Mesenchymal stem cell (in vitro differentiated cells and primary cell): Measurements from ENCODE around the gene SHISA4.
A peak's percentile ranks its signal among the peaks of the same experiment; 100 is the strongest.

ENCODE experiments used
- DNase-seq: peaks from one replicate; pipeline ENCODE4 v3.0.0-alpha.2; 2013
- H2AFZ ChIP-seq: one replicate; pipeline ENCODE4 v1.6.1; 2013; ENCODE audit warnings: low read depth, mild to moderate bottlenecking, control low read depth, inconsistent platforms, low read length, moderate library complexity
- H2AK5ac ChIP-seq: 2 replicates; pipeline ENCODE4 v1.6.1; 2013; ENCODE audit warnings: low read length, moderate library complexity, mild to moderate bottlenecking, inconsistent platforms; ENCODE audit not compliant: severe bottlenecking
- H2BK120ac ChIP-seq: one replicate; pipeline ENCODE4 v1.6.1; 2013; ENCODE audit warnings: low read depth, mild to moderate bottlenecking, inconsistent platforms, low read length, moderate library complexity
- H2BK12ac ChIP-seq, 2 experiments: one replicate each; pipeline ENCODE4 v1.6.1; 2013; ENCODE audit warnings: inconsistent platforms in 2 of 2, low read length in 2 of 2, mild to moderate bottlenecking in 2 of 2, moderate library complexity in 2 of 2, control low read depth in 1 of 2
- H2BK15ac ChIP-seq: one replicate; pipeline ENCODE4 v1.6.1; 2013; ENCODE audit warnings: mild to moderate bottlenecking, low read depth, inconsistent platforms; ENCODE audit not compliant: poor library complexity, severe bottlenecking
- H2BK5ac ChIP-seq: 2 replicates; pipeline ENCODE4 v1.6.1; 2013; ENCODE audit warnings: low read depth, mild to moderate bottlenecking, low read length, control low read depth, inconsistent platforms; ENCODE audit not compliant: poor library complexity, severe bottlenecking
- H3K14ac ChIP-seq, 2 experiments: one replicate each; pipeline ENCODE4 v1.6.1; 2013; ENCODE audit warnings: inconsistent platforms in 2 of 2, low read length in 2 of 2, control low read depth in 1 of 2, mild to moderate bottlenecking in 1 of 2, moderate library complexity in 1 of 2
- H3K18ac ChIP-seq, 2 experiments: one replicate each; pipeline ENCODE4 v1.6.1; 2013; ENCODE audit warnings: inconsistent platforms in 2 of 2, low read length in 2 of 2, control low read depth in 1 of 2, low read depth in 1 of 2, mild to moderate bottlenecking in 1 of 2
- H3K23ac ChIP-seq, 2 experiments: one replicate each; pipeline ENCODE4 v1.6.1; 2013; ENCODE audit warnings: inconsistent platforms in 2 of 2, low read length in 2 of 2, mild to moderate bottlenecking in 2 of 2, moderate library complexity in 2 of 2, control low read depth in 1 of 2
- H3K27ac ChIP-seq: 2 replicates; pipeline ENCODE4 v1.5.1; 2013; ENCODE audit warnings: mild to moderate bottlenecking, moderate library complexity, low read length, control low read depth, inconsistent platforms; ENCODE audit not compliant: poor library complexity, severe bottlenecking
- H3K27me3 ChIP-seq, 2 experiments: 2 replicates each; pipeline versions ENCODE4 v1.6.1 to v1.7.0; 2013; ENCODE audit warnings: low read length in 2 of 2, mild to moderate bottlenecking in 2 of 2, moderate library complexity in 2 of 2, control low read depth in 1 of 2, inconsistent platforms in 1 of 2; ENCODE audit not compliant: control insufficient read depth in 1 of 2, insufficient read depth in 1 of 2
- H3K36me3 ChIP-seq, 2 experiments: 2 replicates each; pipeline versions ENCODE4 v1.6.1 to v1.7.0; 2013; ENCODE audit warnings: low read length in 2 of 2, control low read depth in 1 of 2, inconsistent platforms in 1 of 2, low read depth in 1 of 2, mild to moderate bottlenecking in 1 of 2; ENCODE audit not compliant: insufficient read depth in 2 of 2, control insufficient read depth in 1 of 2
- H3K4ac ChIP-seq, 2 experiments: one replicate each; pipeline ENCODE4 v1.6.1; 2013; ENCODE audit warnings: inconsistent platforms in 2 of 2, low read length in 2 of 2, mild to moderate bottlenecking in 2 of 2, moderate library complexity in 2 of 2, control low read depth in 1 of 2, low read depth in 1 of 2
- H3K4me1 ChIP-seq: 2 replicates; pipeline ENCODE4 v1.6.1; 2013; ENCODE audit warnings: low read depth, low read length, control low read depth; ENCODE audit not compliant: control insufficient read depth, insufficient read depth
- H3K4me2 ChIP-seq: 2 replicates; pipeline ENCODE4 v1.6.1; 2013; ENCODE audit warnings: low read length, mild to moderate bottlenecking, inconsistent platforms; ENCODE audit not compliant: poor library complexity, severe bottlenecking
- H3K4me3 ChIP-seq, 2 experiments: 2 replicates each; pipeline versions ENCODE4 v1.5.1 to v1.7.0; 2013; ENCODE audit warnings: low read length in 2 of 2, mild to moderate bottlenecking in 2 of 2, control low read depth in 1 of 2, low read depth in 1 of 2; ENCODE audit not compliant: insufficient read depth in 1 of 2
- H3K79me1 ChIP-seq: replicated peaks from 2 replicates; pipeline ENCODE4 v1.6.1; 2013; ENCODE audit warnings: mild to moderate bottlenecking, control low read depth, low read length, inconsistent platforms; ENCODE audit not compliant: poor library complexity, severe bottlenecking
- H3K9ac ChIP-seq: 2 replicates; pipeline ENCODE4 v1.7.0; 2013; ENCODE audit warnings: mild to moderate bottlenecking, low read length, moderate library complexity
- H3K9me3 ChIP-seq: 2 replicates; pipeline ENCODE4 v1.7.0; 2013; ENCODE audit warnings: mild to moderate bottlenecking, low read length; ENCODE audit not compliant: control insufficient read depth
- H4K8ac ChIP-seq: one replicate; pipeline ENCODE4 v1.6.1; 2013; ENCODE audit warnings: inconsistent platforms, mild to moderate bottlenecking, low read length, moderate library complexity
- H4K91ac ChIP-seq: one replicate; pipeline ENCODE4 v1.6.1; 2013; ENCODE audit warnings: mild to moderate bottlenecking, low read length, inconsistent platforms
- WGBS: methylation state at CpG from one replicate; pipeline ENCODE4 v1.1.7; 2013; ENCODE audit warnings: mixed read lengths; 5-methylcytosine and 5-hydroxymethylcytosine counted together

SHISA4 gene

DNA sequence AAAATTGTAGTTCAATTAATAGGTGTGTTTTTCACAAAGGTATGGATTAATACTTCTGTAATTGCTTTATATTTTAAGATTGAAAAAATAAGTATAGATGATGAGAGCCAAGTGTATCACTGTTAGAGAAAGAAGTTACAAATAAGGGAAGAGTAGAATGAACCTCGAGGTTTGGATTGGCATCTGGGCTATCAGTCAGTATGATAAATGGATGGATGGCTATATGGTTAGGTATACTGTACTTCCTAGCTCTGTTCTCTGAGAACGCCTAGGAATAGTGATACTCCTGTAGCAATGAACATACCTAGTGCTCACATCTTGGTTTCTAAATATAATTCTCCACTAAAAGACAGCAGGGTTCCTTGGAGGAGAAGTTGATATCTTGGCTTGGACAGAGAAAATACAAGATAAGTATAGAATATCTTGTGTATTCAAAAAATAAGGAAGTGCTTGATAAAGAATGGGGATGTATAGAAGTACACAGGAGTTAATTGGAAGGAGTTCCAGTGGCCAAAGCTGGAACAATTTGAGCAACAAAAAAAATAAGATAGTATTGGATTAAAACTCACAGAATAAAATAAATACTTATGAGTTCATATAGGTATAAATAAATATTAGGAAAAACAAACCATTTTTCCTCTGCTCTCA is 47.3 kb upstream of the SHISA4 start:
- DNase-seq: no peak
- Histone ChIP-seq H2BK12ac (no peak overlapping the region), H3K27me3 (no peaks in the 10 kb centered on the region), H3K9ac (no peak overlapping the region), H3K23ac (no peak overlapping the region), H2AK5ac (no peak overlapping the region), H3K4me3 (no peak overlapping the region), H3K9me3 (no peaks in the 10 kb centered on the region), H2AFZ (no peak overlapping the region), H3K79me1 (peaks cover 11% of the 10 kb centered on the region), H3K18ac (no peak overlapping the region), H2BK120ac (no peak overlapping the region), H3K4me2 (no peak overlapping the region), H3K36me3 (peaks cover 3 to 4% of the 10 kb centered on the region in 2 experiments), H2BK5ac (no peak overlapping the region), H4K8ac (no peak overlapping the region), H4K91ac (no peak overlapping the region), H3K27ac (no peak overlapping the region), H3K4ac (no peak overlapping the region), H3K14ac (no peak overlapping the region), H3K4me1 (peaks cover 2% of the 10 kb centered on the region), H2BK15ac (no peak overlapping the region)
- WGBS: 100% methylated on average over 1 of the region's 2 CpGs

DNA sequence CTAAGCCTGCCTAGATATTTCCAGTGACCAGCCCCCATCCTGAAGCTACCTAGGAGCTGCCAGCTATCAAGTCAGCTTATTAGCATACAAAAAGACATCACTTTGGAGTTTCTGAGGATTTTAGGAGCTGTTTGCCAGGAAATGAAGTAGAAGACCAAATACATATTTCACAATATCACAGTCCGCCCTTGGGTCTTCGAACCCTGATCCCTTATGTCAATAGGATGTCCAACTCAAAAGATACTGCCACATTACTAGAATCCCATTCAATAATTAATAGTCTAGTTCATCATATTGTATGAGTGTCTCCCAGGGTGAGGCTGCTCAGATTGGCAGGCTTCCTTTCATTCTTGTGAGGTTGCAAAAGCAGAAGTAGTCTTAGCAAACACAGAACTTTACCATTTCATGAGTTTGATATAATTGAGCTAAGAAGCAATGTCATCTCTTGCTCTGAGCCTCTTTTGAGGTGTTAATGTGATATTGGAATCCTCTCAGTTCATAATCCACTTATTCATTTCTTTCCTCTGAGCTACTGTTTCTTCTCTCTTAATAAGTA is 46.1 kb upstream of the SHISA4 start:
- Histone ChIP-seq H2BK120ac (no peak overlapping the region), H2BK5ac (no peak overlapping the region), H3K9me3 (no peaks in the 10 kb centered on the region), H3K18ac (no peak overlapping the region), H2BK15ac (no peak overlapping the region), H3K27ac (no peak overlapping the region), H3K4ac (no peak overlapping the region), H3K23ac (no peak overlapping the region), H3K4me1 (peaks cover 2% of the 10 kb centered on the region), H4K8ac (no peak overlapping the region), H3K79me1 (peaks cover 11% of the 10 kb centered on the region), H2AK5ac (no peak overlapping the region), H3K36me3 (peaks cover 3 to 7% of the 10 kb centered on the region in 2 experiments), H3K4me3 (no peak overlapping the region), H3K9ac (no peak overlapping the region), H3K14ac (no peak overlapping the region), H3K27me3 (no peaks in the 10 kb centered on the region), H2AFZ (no peak overlapping the region), H2BK12ac (no peak overlapping the region), H4K91ac (no peak overlapping the region), H3K4me2 (no peak overlapping the region)
- WGBS: 83% methylated on average over 1 of the region's 2 CpGs
- DNase-seq: no peak

- Histone ChIP-seq H3K4me1 (no peaks in the 10 kb centered on the region), H2AK5ac (no peak overlapping the region), H3K79me1 (peaks cover 15% of the 10 kb centered on the region), H4K8ac (no peak overlapping the region), H3K14ac (no peak overlapping the region), H3K9ac (no peak overlapping the region), H3K18ac (no peak overlapping the region), H2BK5ac (no peak overlapping the region), H2AFZ (no peak overlapping the region), H4K91ac (no peak overlapping the region), H2BK120ac (no peak overlapping the region), H3K9me3 (no peaks in the 10 kb centered on the region), H3K27me3 (no peaks in the 10 kb centered on the region), H3K36me3 (peaks cover 3 to 25% of the 10 kb centered on the region in 2 experiments), H3K23ac (no peak overlapping the region), H2BK12ac (no peak overlapping the region), H3K27ac (peak overlapping the region; percentile 40), H3K4me3 (no peak overlapping the region), H2BK15ac (no peak overlapping the region), H3K4ac (no peak overlapping the region), H3K4me2 (no peak overlapping the region)
- WGBS: 95% methylated on average over 2 of the region's 2 CpGs
- peak; percentile 32 for DNase-seq
These were observed 43.2 kb upstream of the SHISA4 start for GRCh38 chr1:201845331-201846083.

DNA sequence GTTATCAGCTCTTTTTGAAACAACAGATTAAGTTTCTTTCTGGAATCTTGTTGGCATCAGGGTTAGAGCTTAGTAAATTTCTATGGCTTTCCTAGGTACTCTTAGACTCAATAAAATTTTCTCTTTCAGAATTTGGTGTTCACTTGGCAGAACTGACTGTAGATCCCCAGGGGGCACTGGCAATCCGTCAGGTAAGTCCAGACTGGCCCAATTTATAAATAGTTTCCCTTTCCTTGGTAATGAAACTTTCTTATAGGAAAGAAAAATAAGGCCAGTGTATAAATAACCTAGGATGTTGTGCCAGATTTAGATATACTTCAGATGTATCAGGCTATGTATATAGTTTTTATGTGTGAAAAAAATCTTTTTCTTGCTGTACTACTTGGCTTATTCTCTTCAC is 41.5 kb upstream of the SHISA4 start:
- H2BK120ac ChIP-seq: no peak overlapping the region
- no peak overlapping the region for H2BK12ac ChIP-seq
- H3K4ac ChIP-seq: no peak overlapping the region
- H3K9me3 ChIP-seq: no peaks in the 10 kb centered on the region
- H3K14ac ChIP-seq: no peak overlapping the region
- H4K91ac ChIP-seq: no peak overlapping the region
- H3K27ac ChIP-seq: no peak overlapping the region
- H2BK5ac ChIP-seq: no peak overlapping the region
- no peak for DNase-seq
- H3K18ac ChIP-seq: no peak overlapping the region
- WGBS: 100% methylated on average over 1 of the region's 1 CpG
- no peak overlapping the region for H2AK5ac ChIP-seq
- no peak overlapping the region for H4K8ac ChIP-seq
- no peak overlapping the region for H3K9ac ChIP-seq
- H3K4me2 ChIP-seq: no peak overlapping the region
- peaks cover 1% of the 10 kb centered on the region for H3K4me1 ChIP-seq
- no peak overlapping the region for H3K4me3 ChIP-seq
- H3K36me3 ChIP-seq: peaks cover 3 to 39% of the 10 kb centered on the region in 2 experiments
- H3K23ac ChIP-seq: no peak overlapping the region
- H2AFZ ChIP-seq: no peak overlapping the region
- H2BK15ac ChIP-seq: no peak overlapping the region
- no peaks in the 10 kb centered on the region for H3K27me3 ChIP-seq
- peaks cover 19% of the 10 kb centered on the region for H3K79me1 ChIP-seq
